Measurements from ENCODE around the gene CEP63.

Gene CEP63

DNA sequence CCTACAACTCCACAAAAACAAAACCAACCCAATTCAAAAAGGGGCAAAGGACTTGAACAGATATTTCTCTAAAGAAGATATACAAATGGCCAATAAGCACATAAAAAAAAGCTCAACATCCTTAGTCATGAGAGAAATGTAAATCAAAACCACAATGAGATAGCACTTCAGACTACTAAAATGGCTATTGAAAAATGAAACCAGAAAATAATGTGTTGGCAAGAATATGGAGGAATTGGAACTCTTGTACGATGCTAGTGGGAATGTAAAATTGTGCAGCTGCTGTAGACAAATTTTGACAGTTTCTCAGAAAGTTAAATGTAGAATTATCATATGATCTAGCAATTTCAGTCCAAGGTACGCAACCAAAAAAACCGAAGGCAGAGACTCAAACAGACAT is 136.0 kb downstream of the CEP63 start:
- TF ChIP-seq, protein P1, sequence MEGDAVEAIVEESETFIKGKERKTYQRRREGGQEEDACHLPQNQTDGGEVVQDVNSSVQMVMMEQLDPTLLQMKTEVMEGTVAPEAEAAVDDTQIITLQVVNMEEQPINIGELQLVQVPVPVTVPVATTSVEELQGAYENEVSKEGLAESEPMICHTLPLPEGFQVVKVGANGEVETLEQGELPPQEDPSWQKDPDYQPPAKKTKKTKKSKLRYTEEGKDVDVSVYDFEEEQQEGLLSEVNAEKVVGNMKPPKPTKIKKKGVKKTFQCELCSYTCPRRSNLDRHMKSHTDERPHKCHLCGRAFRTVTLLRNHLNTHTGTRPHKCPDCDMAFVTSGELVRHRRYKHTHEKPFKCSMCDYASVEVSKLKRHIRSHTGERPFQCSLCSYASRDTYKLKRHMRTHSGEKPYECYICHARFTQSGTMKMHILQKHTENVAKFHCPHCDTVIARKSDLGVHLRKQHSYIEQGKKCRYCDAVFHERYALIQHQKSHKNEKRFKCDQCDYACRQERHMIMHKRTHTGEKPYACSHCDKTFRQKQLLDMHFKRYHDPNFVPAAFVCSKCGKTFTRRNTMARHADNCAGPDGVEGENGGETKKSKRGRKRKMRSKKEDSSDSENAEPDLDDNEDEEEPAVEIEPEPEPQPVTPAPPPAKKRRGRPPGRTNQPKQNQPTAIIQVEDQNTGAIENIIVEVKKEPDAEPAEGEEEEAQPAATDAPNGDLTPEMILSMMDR (IDR thresholded peaks at IDR 0.05; ENCODE audit: control insufficient read depth, extremely low read depth, insufficient read depth): no peak
- H3K4me3 ChIP-seq (ENCODE audit: low read depth, low read length): no peak overlapping the region
- no peak for DNase-seq (ENCODE audit: low read depth)

DNA sequence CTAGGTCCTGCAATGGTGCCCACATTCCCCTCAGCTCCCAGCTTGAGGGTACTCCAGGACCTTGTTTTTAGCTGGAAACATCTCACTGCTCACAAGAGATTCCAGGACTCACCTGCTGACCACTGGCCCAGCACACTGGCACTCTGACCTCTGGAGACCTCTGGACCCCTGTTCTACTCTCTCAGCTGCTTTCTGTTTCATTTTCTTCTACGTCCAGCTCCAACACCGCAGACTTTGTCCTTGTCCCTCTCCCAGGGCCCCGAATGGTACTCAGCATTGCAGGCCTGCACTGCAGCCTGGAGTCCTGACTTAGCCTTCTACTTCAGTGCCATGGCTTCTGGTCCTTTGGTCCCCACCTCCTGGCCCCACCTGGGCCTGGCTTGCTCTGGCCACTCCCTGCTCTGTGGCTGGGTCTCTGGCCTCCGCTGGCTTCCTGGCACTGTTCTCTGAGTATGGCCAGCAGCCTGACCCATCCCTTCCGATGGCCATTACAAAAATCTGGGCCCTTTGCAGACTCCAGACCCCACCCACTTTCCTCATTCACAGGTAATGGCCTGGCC is 137.0 kb downstream of the CEP63 start:
- TF ChIP-seq, protein P1 (IDR thresholded peaks at IDR 0.05; ENCODE audit: control insufficient read depth, extremely low read depth, insufficient read depth): no peak
- no peak for DNase-seq (ENCODE audit: low read depth)
- H3K4me3 ChIP-seq (ENCODE audit: low read depth, low read length): no peak overlapping the region

DNA sequence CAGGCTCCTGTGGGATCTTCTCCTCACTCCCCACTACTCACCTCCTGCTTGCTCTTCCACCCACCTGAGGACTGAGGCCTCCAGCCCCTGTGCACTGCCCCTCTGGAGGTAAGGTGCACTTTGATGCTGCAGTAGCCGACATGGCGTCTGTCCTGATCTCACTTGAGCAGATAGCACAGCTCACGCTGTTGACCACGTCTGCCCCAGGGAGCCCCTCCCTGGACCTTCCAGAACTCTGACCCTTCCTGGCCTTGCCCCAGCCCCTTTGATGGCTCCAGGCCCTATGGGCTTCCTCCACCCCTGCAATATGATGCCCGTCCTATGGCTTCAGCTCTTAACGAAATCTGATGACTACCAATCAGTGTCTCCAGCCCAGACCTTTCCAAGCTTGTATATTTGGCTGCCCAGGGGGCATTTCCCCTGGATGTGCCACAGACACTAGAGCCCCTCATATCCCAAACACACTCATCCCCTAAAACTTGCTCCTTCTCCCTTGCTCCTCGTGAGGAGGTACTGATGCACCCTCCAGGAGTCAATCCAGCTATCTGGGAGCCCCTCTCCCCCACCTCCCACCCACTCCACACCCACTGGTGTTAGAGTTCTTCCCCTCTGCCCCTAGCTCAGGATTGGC is 137.9 kb downstream of the CEP63 start:
- DNase-seq (ENCODE audit: low read depth): no peak
- TF ChIP-seq, protein P1 (IDR thresholded peaks at IDR 0.05; ENCODE audit: control insufficient read depth, extremely low read depth, insufficient read depth): no peak
- no peak overlapping the region for H3K4me3 ChIP-seq (ENCODE audit: low read depth, low read length)
